Vagina (tissue), 2 donors: ENCODE data around the gene TMEM151B.

Experiments
- CTCF ChIP-seq, 3 experiments: fragments of 450-650 bp in 2 of 3; fragments of 200-600 bp in 1 of 3; sonication (generic) in 1 of 3; IDR thresholded peaks; one replicate each; pipeline ENCODE4 v1.5.1; 2017 to 2019; ENCODE audit warnings: antibody characterized with exemption in 3 of 3, mild to moderate bottlenecking in 2 of 3, moderate library complexity in 2 of 3
- POLR2A ChIP-seq, 2 donors: fragments of 450-650 bp; IDR thresholded peaks; one replicate each; pipeline ENCODE4 v1.6.1; 2017; ENCODE audit warnings: antibody characterized with exemption in 2 of 2, mild to moderate bottlenecking in 2 of 2, moderate library complexity in 2 of 2
- POLR2AphosphoS5 ChIP-seq, 2 donors: sonication (generic); formaldehyde crosslinking; IDR thresholded peaks; one replicate each; pipeline ENCODE4 v1.9.0; 2017; ENCODE audit warnings: antibody characterized with exemption in 2 of 2, mild to moderate bottlenecking in 2 of 2, low read depth in 1 of 2; ENCODE audit not compliant: insufficient read depth in 1 of 2

DNA sequence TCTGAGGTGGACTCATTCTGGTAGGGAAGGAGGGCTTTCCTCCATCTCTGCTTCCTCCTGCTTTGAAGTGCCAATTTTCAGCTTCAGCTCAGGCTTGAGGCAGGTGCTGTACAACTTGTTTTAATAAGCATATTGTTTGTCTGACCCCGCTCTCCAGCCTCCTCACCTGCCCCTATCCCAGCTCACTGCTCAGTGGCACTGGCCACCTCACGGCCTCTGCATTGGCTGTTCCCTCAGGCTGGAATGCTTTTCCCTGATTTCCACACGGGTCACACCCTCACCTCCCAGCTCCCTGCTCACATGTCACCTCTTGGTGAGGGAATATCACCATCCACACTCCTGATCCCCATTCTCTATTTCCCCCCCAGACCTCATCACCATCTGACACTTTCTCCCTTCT, 28.6 kb downstream of the TMEM151B start:
- TF ChIP-seq CTCF (IDR thresholded peaks at IDR 0.05) (no peak), POLR2A (IDR thresholded peaks at IDR 0.05) (no peak), POLR2AphosphoS5 (IDR thresholded peaks at IDR 0.05; ENCODE audit: insufficient read depth in 1 of 2, low read depth in 1 of 2) (no peak)
